Astrocyte (in vitro differentiated cells and primary cell): Measurements from ENCODE around the gene PRKCE. TPM values are rescaled to one million over a fixed set of nuclear protein-coding genes. Genes with fewer than 3 reads are reported as not detected.
A peak's percentile ranks its signal among the peaks of the same experiment; 100 is the strongest.

Source experiments
- DNase-seq: peaks from one replicate; pipeline ENCODE4 v3.0.0-alpha.2; 2010; ENCODE audit warnings: low read depth
- FAIRE-seq: peaks from 2 replicates; lab custom pipeline; 2011; peaks lifted over from hg19 to GRCh38; lab: Jason Lieb, UNC
- H2AFZ ChIP-seq: 2 replicates; pipeline ENCODE4 v1.6.0; 2012; ENCODE audit warnings: low read depth, low read length, inconsistent platforms
- H3K27ac ChIP-seq: 2 replicates; pipeline ENCODE4 v1.5.1; 2011; ENCODE audit warnings: low read depth, low read length, inconsistent platforms
- H3K27me3 ChIP-seq: 2 replicates; pipeline ENCODE4 v1.6.0; 2011; ENCODE audit warnings: low read length, inconsistent platforms; ENCODE audit not compliant: insufficient read depth
- H3K36me3 ChIP-seq: 2 replicates; pipeline ENCODE4 v1.5.1; 2011; ENCODE audit warnings: low read length, inconsistent platforms; ENCODE audit not compliant: insufficient read depth
- H3K4me1 ChIP-seq: 2 replicates; pipeline ENCODE4 v1.5.1; 2011; ENCODE audit warnings: low read length, inconsistent platforms; ENCODE audit not compliant: insufficient read depth
- H3K4me2 ChIP-seq: 2 replicates; pipeline ENCODE4 v1.6.0; 2012; ENCODE audit warnings: low read length, inconsistent platforms
- H3K4me3 ChIP-seq: 2 replicates; pipeline ENCODE4 v1.5.1; 2011; ENCODE audit warnings: low read depth, mild to moderate bottlenecking, low read length, inconsistent platforms; ENCODE audit not compliant: insufficient read depth
- H3K79me2 ChIP-seq: 2 replicates; pipeline ENCODE4 v1.6.0; 2012; ENCODE audit warnings: mild to moderate bottlenecking, low read length, inconsistent platforms; ENCODE audit not compliant: insufficient read depth
- H3K9ac ChIP-seq: 2 replicates; pipeline ENCODE4 v1.6.0; 2012; ENCODE audit warnings: mild to moderate bottlenecking, low read length, inconsistent platforms
- H3K9me3 ChIP-seq: 2 replicates; pipeline ENCODE4 v1.5.1; 2012; ENCODE audit warnings: low read depth, mild to moderate bottlenecking, low read length, inconsistent platforms; ENCODE audit not compliant: insufficient read depth
- H4K20me1 ChIP-seq: 2 replicates; pipeline ENCODE4 v1.6.0; 2012; ENCODE audit warnings: low read length, inconsistent platforms; ENCODE audit not compliant: insufficient read depth
- H3K27ac Mint-ChIP-seq: one replicate; pipeline ENCODE4 v1.8.0; 2021; ENCODE audit warnings: mild to moderate bottlenecking, mixed read lengths; ENCODE audit not compliant: unreplicated experiment
- H3K27me3 Mint-ChIP-seq: one replicate; pipeline ENCODE4 v1.8.0; 2021; ENCODE audit warnings: low read depth, mixed read lengths; ENCODE audit not compliant: unreplicated experiment
- H3K36me3 Mint-ChIP-seq: one replicate; pipeline ENCODE4 v1.8.0; 2021; ENCODE audit warnings: low read depth, mixed read lengths; ENCODE audit not compliant: unreplicated experiment
- H3K4me1 Mint-ChIP-seq: one replicate; pipeline ENCODE4 v1.8.0; 2021; ENCODE audit warnings: low read depth, mixed read lengths; ENCODE audit not compliant: unreplicated experiment
- H3K4me3 Mint-ChIP-seq: one replicate; pipeline ENCODE4 v1.8.0; 2021; ENCODE audit warnings: mild to moderate bottlenecking, moderate library complexity, mixed read lengths; ENCODE audit not compliant: unreplicated experiment
- H3K9me3 Mint-ChIP-seq: one replicate; pipeline ENCODE4 v1.8.0; 2021; ENCODE audit warnings: mild to moderate bottlenecking, mixed read lengths; ENCODE audit not compliant: unreplicated experiment
- EZH2 ChIP-seq: IDR thresholded peaks from 2 replicates; pipeline ENCODE4 v1.6.1; 2012; ENCODE audit warnings: mild to moderate bottlenecking, low read length, inconsistent platforms; ENCODE audit not compliant: insufficient read depth
- total RNA-seq: library from RNA; stranded (reverse); gene quantifications from 2 replicates; pipeline ENCODE4 v1.2.1, GENCODE V29; 2021
- TF ChIP-seq, protein P1 (sequence below): IDR thresholded peaks from 2 replicates; pipeline ENCODE4 v1.5.1; 2011; ENCODE audit warnings: low read depth, mild to moderate bottlenecking, inconsistent platforms, low read length, moderate library complexity; ENCODE audit not compliant: insufficient read depth

The PRKCE gene
- total RNA-seq, 1 donor from 2014 or later: 12.8 TPM

DNA sequence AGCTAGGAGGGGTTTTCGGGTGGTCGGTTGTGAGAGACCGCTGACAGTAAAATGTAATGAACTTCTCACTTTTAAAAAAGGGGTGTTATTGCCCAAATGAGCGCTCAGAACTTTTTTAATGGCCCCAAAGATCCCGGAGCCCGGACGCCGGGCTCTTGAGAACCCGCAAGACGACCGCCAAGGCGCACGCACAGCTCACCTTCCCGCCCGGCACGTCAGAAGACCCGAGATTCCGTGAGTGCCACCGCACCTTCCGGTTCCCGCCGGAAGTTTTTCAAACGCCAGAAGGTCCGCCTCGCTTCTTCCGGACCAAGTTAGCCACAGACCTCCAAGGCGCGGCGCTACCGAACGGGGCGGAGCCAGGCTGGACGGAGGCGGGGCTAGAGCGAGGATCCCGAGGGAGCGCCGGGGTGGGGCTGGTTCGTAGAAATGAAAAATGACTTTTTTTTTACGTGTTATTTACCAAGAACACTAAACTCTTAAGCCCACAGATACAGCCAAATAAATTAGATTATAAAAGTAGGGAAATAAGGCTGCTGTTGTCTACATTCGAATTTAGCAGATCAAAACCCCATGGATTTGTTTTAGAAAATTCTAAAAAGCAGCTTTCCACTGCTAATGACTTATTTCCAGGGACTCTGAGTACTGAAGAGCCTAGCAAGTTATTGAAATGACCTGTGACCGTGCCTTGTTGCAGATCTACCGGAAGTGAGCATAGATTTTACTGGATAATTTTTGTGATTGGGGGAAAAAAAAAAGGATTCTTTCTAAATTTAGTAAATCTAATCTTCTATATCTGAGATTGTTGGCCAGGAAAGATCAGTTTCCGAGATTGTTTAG, 40.2 kb upstream of the PRKCE start, which contains the start of gene SRBD1:
Gene SRBD1, minus strand, starts transcription at position 248 of the 840 bp plus-strand sequence. CDS start 5,826 bp downstream, outside the sequence.
- DNase-seq (peak; percentile 87), FAIRE-seq (no peak)
- Histone ChIP-seq H3K4me1 (peaks cover 8% of the 10 kb centered on the region), H4K20me1 (peaks cover 12% of the 10 kb centered on the region), H3K9me3 (no peaks in the 10 kb centered on the region), H3K36me3 (no peaks in the 10 kb centered on the region), H2AFZ (peak within 1 kb of the TSS; percentile 78), H3K27me3 (no peaks in the 10 kb centered on the region), H3K4me3 (peak within 1 kb of the TSS; percentile 85), H3K4me2 (peak within 1 kb of the TSS; percentile 99), H3K79me2 (peaks cover 38% of the 10 kb centered on the region), H3K9ac (peak within 1 kb of the TSS; percentile 89), H3K27ac (peak within 1 kb of the TSS; percentile 83)
- peaks cover 1% of the 10 kb centered on the region for H3K4me1 Mint-ChIP-seq
- H3K4me3 Mint-ChIP-seq: peak within 1 kb of the TSS; percentile 98
- H3K36me3 Mint-ChIP-seq: no peaks in the 10 kb centered on the region
- peak within 1 kb of the TSS; percentile 90 for H3K27ac Mint-ChIP-seq
- no peaks in the 10 kb centered on the region for H3K9me3 Mint-ChIP-seq
- no peaks in the 10 kb centered on the region for H3K27me3 Mint-ChIP-seq
- TF ChIP-seq, protein P1, sequence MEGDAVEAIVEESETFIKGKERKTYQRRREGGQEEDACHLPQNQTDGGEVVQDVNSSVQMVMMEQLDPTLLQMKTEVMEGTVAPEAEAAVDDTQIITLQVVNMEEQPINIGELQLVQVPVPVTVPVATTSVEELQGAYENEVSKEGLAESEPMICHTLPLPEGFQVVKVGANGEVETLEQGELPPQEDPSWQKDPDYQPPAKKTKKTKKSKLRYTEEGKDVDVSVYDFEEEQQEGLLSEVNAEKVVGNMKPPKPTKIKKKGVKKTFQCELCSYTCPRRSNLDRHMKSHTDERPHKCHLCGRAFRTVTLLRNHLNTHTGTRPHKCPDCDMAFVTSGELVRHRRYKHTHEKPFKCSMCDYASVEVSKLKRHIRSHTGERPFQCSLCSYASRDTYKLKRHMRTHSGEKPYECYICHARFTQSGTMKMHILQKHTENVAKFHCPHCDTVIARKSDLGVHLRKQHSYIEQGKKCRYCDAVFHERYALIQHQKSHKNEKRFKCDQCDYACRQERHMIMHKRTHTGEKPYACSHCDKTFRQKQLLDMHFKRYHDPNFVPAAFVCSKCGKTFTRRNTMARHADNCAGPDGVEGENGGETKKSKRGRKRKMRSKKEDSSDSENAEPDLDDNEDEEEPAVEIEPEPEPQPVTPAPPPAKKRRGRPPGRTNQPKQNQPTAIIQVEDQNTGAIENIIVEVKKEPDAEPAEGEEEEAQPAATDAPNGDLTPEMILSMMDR: no peak
- no peak for TF ChIP-seq EZH2

DNA sequence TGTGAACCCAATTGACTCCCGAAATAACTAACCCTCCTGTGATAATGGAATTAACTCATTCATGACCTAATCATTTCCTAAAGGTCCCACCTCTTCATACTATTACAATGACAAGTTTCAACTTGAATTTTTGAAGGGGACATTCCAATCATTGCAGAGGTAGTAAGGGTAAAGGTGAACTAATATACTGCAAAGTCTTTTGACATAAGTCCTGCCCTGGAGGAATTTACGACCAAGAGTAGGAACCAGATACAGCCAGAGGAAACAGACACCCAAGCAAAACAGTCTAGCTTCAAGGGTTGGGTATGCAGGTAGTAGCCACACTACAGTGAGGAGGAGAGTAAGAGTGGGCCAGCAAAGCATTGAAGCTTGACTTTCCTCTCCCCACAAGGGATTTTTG, 39.2 kb upstream of the PRKCE start:
- H3K9ac ChIP-seq: no peak overlapping the region
- H3K27ac ChIP-seq: no peak overlapping the region
- no peak overlapping the region for H3K4me3 ChIP-seq
- peaks cover 8% of the 10 kb centered on the region for H3K4me1 ChIP-seq
- FAIRE-seq (no peak), DNase-seq (no peak)
- TF ChIP-seq, protein P1: no peak
- no peak for TF ChIP-seq EZH2
- H3K4me1 Mint-ChIP-seq: peaks cover 1% of the 10 kb centered on the region
- peaks cover 29% of the 10 kb centered on the region for H3K79me2 ChIP-seq
- no peaks in the 10 kb centered on the region for H3K9me3 ChIP-seq
- H3K27ac Mint-ChIP-seq: peak overlapping the region; percentile 3
- no peaks in the 10 kb centered on the region for H3K36me3 Mint-ChIP-seq
- no peaks in the 10 kb centered on the region for H3K27me3 ChIP-seq
- peak overlapping the region; percentile 6 for H3K4me3 Mint-ChIP-seq
- no peaks in the 10 kb centered on the region for H3K27me3 Mint-ChIP-seq
- H4K20me1 ChIP-seq: peaks cover 8% of the 10 kb centered on the region
- H2AFZ ChIP-seq: no peak overlapping the region
- no peak overlapping the region for H3K4me2 ChIP-seq
- H3K36me3 ChIP-seq: no peaks in the 10 kb centered on the region
- no peaks in the 10 kb centered on the region for H3K9me3 Mint-ChIP-seq

DNA sequence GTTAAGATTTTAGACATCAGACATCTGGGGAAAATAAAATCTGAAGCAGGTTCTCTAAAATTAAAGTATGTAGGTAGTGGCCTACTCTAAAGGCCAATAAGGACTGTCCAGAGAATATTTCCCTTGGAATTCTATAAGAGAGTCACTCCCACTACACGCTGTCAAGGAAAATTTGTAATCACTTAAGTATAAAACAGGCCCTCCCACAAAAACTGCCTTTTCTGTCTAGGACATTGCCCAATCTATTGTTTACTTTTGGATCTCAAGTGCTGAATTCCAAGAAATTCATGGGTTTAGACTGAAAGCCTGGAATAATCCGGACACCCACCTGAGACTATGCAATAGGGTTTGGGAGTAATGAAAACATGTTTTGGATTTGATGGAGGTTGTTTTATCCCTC, 38.7 kb upstream of the PRKCE start:
- Histone ChIP-seq H3K4me1 (peaks cover 8% of the 10 kb centered on the region), H3K9ac (no peak overlapping the region), H3K9me3 (no peaks in the 10 kb centered on the region), H4K20me1 (peaks cover 5% of the 10 kb centered on the region), H3K36me3 (no peaks in the 10 kb centered on the region), H3K4me3 (no peak overlapping the region), H3K27ac (no peak overlapping the region), H2AFZ (no peak overlapping the region), H3K79me2 (peaks cover 26% of the 10 kb centered on the region), H3K4me2 (no peak overlapping the region), H3K27me3 (no peaks in the 10 kb centered on the region)
- Mint-ChIP-seq H3K36me3 (no peaks in the 10 kb centered on the region), H3K27ac (no peak overlapping the region), H3K4me3 (no peak overlapping the region), H3K9me3 (no peaks in the 10 kb centered on the region), H3K27me3 (no peaks in the 10 kb centered on the region), H3K4me1 (peaks cover 1% of the 10 kb centered on the region)
- no peak for FAIRE-seq
- no peak for TF ChIP-seq EZH2
- TF ChIP-seq, protein P1: no peak
- no peak for DNase-seq
